HG02763 (cell line): ENCODE measurements around the gene PCCA.
"Not testable (repeated sequence)": the region's sequence is repeated elsewhere in the genome, so short reads cannot be mapped to it uniquely, and the experiment has no call there.

Experiments used
- ATAC-seq: cut with Tn5 transposase; IDR thresholded peaks from one replicate; pipeline ENCODE4 v1.9.1; 2021; ENCODE audit warnings: mild to moderate bottlenecking, moderate library complexity; ENCODE audit not compliant: unreplicated experiment

Gene PCCA

GRCh38 chr13:100349594-100349993 lies 260.7 kb downstream of the PCCA start:
- ATAC-seq = no peak

GRCh38 chr13:100350601-100351000 lies 261.7 kb downstream of the PCCA start:
- ATAC-seq = no peak

GRCh38 chr13:100356426-100356825 lies 267.5 kb downstream of the PCCA start:
- ATAC-seq = no peak

- ATAC-seq = no peak
These were observed 268.0 kb downstream of the PCCA start for GRCh38 chr13:100356889-100357288.

GRCh38 chr13:100357764-100358163 lies 268.9 kb downstream of the PCCA start:
- ATAC-seq = no peak

- no peak for ATAC-seq
These were observed 272.6 kb downstream of the PCCA start for GRCh38 chr13:100361504-100361903.

- no peak for ATAC-seq
These were observed 273.5 kb downstream of the PCCA start for GRCh38 chr13:100362371-100362770.

- ATAC-seq = no peak
These were observed 273.9 kb downstream of the PCCA start for GRCh38 chr13:100362781-100363180.

- no peak for ATAC-seq
These were observed 274.4 kb downstream of the PCCA start for GRCh38 chr13:100363285-100363711.

- ATAC-seq = no peak
These were observed 275.0 kb downstream of the PCCA start for GRCh38 chr13:100363874-100364273.

GRCh38 chr13:100364591-100364990 lies 275.7 kb downstream of the PCCA start:
- no peak for ATAC-seq

- ATAC-seq = no peak
These were observed 276.8 kb downstream of the PCCA start for GRCh38 chr13:100365680-100366079.

GRCh38 chr13:100378533-100378932 lies 289.6 kb downstream of the PCCA start:
- no peak for ATAC-seq

GRCh38 chr13:100381595-100382224 lies 292.8 kb downstream of the PCCA start:
- no peak for ATAC-seq

GRCh38 chr13:100382785-100383184 lies 293.9 kb downstream of the PCCA start:
- no peak for ATAC-seq

- ATAC-seq = no peak
These were observed 298.5 kb downstream of the PCCA start for GRCh38 chr13:100387416-100387815.

GRCh38 chr13:100388150-100388549 lies 299.3 kb downstream of the PCCA start:
- ATAC-seq = not testable (repeated sequence)

GRCh38 chr13:100388923-100389322 lies 300.0 kb downstream of the PCCA start:
- no peak for ATAC-seq

- no peak for ATAC-seq
These were observed 300.7 kb downstream of the PCCA start for GRCh38 chr13:100389617-100390016.

- ATAC-seq = peak; percentile 49
These were observed 304.1 kb downstream of the PCCA start for GRCh38 chr13:100392709-100393630.

- ATAC-seq = peak; percentile 88
These were observed 305.3 kb downstream of the PCCA start for GRCh38 chr13:100394005-100394695.
